ENCODE measurements around the gene COL6A5.

Gene COL6A5

DNA sequence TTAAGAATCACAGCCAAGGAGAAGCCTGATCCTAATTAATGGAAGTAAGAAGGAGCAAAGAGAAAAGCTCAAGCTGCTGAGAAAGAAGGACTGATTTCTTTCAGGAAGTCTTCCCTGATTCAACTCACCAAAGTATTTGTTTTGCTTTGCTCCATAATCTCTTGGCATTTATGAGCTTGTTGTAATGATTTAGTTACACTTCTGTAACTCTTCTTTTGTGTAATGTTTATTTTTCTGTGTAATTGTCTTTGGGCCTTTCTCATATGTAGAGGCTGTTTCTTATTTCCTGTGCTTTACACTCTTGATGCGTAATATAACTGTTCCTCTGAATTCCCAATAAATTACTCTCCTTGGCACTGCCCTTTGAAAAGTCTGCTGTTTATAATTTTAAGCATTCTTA is 80.0 kb downstream of the COL6A5 start:
- H3K9ac ChIP-seq (ENCODE audit: low read length) = no peak overlapping the region
- H3K9me2 ChIP-seq (replicated peaks; ENCODE audit: insufficient read depth, low read length) = no peaks in the 10 kb centered on the region
- H3K79me2 ChIP-seq (ENCODE audit: insufficient read depth, low read length) = no peaks in the 10 kb centered on the region
- H3K4me3 ChIP-seq (ENCODE audit: insufficient read depth, low read length, poor library complexity, severe bottlenecking) = no peak overlapping the region
- H3K27ac ChIP-seq (ENCODE audit: low read depth, low read length) = no peak overlapping the region
- no peaks in the 10 kb centered on the region for H4K20me1 ChIP-seq (ENCODE audit: low read depth, low read length)
- H3F3A ChIP-seq (ENCODE audit: insufficient read depth) = no peaks in the 10 kb centered on the region
- H2AFZ ChIP-seq (ENCODE audit: low read depth, low read length, severe bottlenecking) = no peak overlapping the region
- no peaks in the 10 kb centered on the region for H3K27me3 ChIP-seq (ENCODE audit: low read length)
- no peaks in the 10 kb centered on the region for H3K36me3 ChIP-seq (ENCODE audit: low read length)
- no peaks in the 10 kb centered on the region for H3K9me3 ChIP-seq (ENCODE audit: insufficient read depth, low read length)
- H3K4me2 ChIP-seq (ENCODE audit: low read depth, low read length, poor library complexity, severe bottlenecking) = no peak overlapping the region
- TF ChIP-seq EZH2phosphoT487 (conservative IDR thresholded peaks at IDR 0.05; ENCODE audit: low read length) = no peak
- TF ChIP-seq, protein P1, sequence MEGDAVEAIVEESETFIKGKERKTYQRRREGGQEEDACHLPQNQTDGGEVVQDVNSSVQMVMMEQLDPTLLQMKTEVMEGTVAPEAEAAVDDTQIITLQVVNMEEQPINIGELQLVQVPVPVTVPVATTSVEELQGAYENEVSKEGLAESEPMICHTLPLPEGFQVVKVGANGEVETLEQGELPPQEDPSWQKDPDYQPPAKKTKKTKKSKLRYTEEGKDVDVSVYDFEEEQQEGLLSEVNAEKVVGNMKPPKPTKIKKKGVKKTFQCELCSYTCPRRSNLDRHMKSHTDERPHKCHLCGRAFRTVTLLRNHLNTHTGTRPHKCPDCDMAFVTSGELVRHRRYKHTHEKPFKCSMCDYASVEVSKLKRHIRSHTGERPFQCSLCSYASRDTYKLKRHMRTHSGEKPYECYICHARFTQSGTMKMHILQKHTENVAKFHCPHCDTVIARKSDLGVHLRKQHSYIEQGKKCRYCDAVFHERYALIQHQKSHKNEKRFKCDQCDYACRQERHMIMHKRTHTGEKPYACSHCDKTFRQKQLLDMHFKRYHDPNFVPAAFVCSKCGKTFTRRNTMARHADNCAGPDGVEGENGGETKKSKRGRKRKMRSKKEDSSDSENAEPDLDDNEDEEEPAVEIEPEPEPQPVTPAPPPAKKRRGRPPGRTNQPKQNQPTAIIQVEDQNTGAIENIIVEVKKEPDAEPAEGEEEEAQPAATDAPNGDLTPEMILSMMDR (IDR thresholded peaks at IDR 0.05; ENCODE audit: insufficient read depth, low read length, poor library complexity, severe bottlenecking) = no peak

DNA sequence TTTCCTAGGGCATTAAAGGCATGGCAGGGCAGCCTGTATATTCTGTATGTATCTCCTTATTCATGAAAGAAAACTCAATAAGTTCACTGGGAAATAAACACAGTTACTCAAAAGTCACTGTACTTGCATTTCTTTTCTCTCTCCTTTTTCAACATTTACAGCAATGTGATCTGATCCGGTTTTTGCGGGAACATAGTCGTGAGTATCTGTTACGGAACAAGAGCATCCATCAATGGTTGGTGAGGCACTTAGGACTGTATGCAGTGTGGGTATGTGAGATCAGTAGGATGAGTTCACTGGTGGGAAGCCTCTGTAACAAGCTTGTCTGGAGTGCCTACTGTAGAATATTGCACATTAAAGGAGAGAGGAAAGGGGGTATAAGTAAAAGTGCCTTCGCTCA is 80.7 kb downstream of the COL6A5 start:
- Histone ChIP-seq H3K9me3 (ENCODE audit: insufficient read depth, low read length) (no peaks in the 10 kb centered on the region), H3K36me3 (ENCODE audit: low read length) (no peaks in the 10 kb centered on the region), H3K79me2 (ENCODE audit: insufficient read depth, low read length) (no peaks in the 10 kb centered on the region), H3K4me2 (ENCODE audit: low read depth, low read length, poor library complexity, severe bottlenecking) (no peak overlapping the region), H3F3A (ENCODE audit: insufficient read depth) (no peaks in the 10 kb centered on the region), H2AFZ (ENCODE audit: low read depth, low read length, severe bottlenecking) (no peak overlapping the region), H3K9me2 (replicated peaks; ENCODE audit: insufficient read depth, low read length) (no peaks in the 10 kb centered on the region), H3K9ac (ENCODE audit: low read length) (no peak overlapping the region), H3K27me3 (ENCODE audit: low read length) (no peaks in the 10 kb centered on the region), H3K27ac (ENCODE audit: low read depth, low read length) (no peak overlapping the region), H3K4me3 (ENCODE audit: insufficient read depth, low read length, poor library complexity, severe bottlenecking) (no peak overlapping the region), H4K20me1 (ENCODE audit: low read depth, low read length) (no peaks in the 10 kb centered on the region)
- TF ChIP-seq, protein P1 (IDR thresholded peaks at IDR 0.05; ENCODE audit: insufficient read depth, low read length, poor library complexity, severe bottlenecking) = no peak
- no peak for TF ChIP-seq EZH2phosphoT487 (conservative IDR thresholded peaks at IDR 0.05; ENCODE audit: low read length)

DNA sequence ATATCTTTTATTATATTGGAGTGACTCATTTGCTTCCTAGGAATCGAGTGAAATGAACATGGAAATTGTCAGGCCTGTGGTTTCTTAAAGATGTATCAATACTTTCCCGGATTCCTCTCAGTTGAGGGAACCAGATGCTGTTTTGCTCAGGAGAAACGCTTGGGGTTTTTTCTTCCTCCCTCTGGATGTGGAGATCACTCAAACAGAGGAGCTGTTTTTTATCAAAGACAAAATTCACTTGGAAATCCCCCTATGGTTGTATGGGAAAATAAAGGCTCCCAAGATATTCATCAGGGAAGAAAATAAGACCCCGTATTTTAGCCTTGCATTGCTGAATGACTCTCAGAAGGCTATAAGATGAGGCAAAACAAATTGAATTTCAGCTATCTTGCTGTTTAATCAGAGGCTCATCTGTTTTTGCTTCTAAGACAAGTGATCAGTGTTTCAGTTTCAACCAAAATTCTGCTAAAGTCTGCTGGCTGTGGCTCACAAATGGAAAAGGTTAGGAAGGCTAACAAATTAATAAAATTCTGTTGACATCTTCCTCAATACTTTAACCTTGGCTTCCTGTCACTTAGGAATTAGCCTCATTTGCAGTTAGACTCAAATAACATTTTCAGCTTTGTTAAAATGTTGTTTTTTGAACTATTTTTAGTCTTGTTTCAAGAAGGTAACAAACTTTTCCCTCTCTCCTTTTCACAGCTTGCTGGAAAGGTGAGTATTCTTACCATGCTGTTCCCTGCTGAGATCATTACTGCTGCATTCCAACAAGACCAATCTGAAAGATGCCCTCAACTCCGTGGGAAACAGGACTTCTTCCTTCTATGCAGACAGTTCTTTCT is 83.6 kb downstream of the COL6A5 start:
- TF ChIP-seq EZH2phosphoT487 (conservative IDR thresholded peaks at IDR 0.05; ENCODE audit: low read length) = no peak
- TF ChIP-seq, protein P1 (IDR thresholded peaks at IDR 0.05; ENCODE audit: insufficient read depth, low read length, poor library complexity, severe bottlenecking) = no peak
- no peak overlapping the region for H3K4me3 ChIP-seq (ENCODE audit: insufficient read depth, low read length, poor library complexity, severe bottlenecking)
- H3K27me3 ChIP-seq (ENCODE audit: low read length) = no peaks in the 10 kb centered on the region
- no peak overlapping the region for H2AFZ ChIP-seq (ENCODE audit: low read depth, low read length, severe bottlenecking)
- no peaks in the 10 kb centered on the region for H3K9me2 ChIP-seq (replicated peaks; ENCODE audit: insufficient read depth, low read length)
- H3F3A ChIP-seq (ENCODE audit: insufficient read depth) = no peaks in the 10 kb centered on the region
- H3K36me3 ChIP-seq (ENCODE audit: low read length) = no peaks in the 10 kb centered on the region
- no peaks in the 10 kb centered on the region for H3K79me2 ChIP-seq (ENCODE audit: insufficient read depth, low read length)
- H3K9ac ChIP-seq (ENCODE audit: low read length) = no peak overlapping the region
- H3K9me3 ChIP-seq (ENCODE audit: insufficient read depth, low read length) = no peaks in the 10 kb centered on the region
- H3K27ac ChIP-seq (ENCODE audit: low read depth, low read length) = no peak overlapping the region
- no peaks in the 10 kb centered on the region for H4K20me1 ChIP-seq (ENCODE audit: low read depth, low read length)
- H3K4me2 ChIP-seq (ENCODE audit: low read depth, low read length, poor library complexity, severe bottlenecking) = no peak overlapping the region
